Measurements from ENCODE around the gene RHPN2. TPM values are rescaled to one million over a fixed set of nuclear protein-coding genes. Genes with fewer than 3 reads are reported as not detected.

The RHPN2 gene
- total and polyA plus RNA-seq, 2 experiments from 2014 or later: 15.7 to 29.6 TPM

- Histone ChIP-seq H3K4me1 (ENCODE audit: insufficient read depth) (no peaks in the 10 kb centered on the region), H3F3A (replicated peaks; ENCODE audit: low read depth) (no peaks in the 10 kb centered on the region), H3K9me2 (ENCODE audit: insufficient read depth) (no peaks in the 10 kb centered on the region), H2AFZ (no peak overlapping the region), H3K27ac (ENCODE audit: low read depth) (no peak overlapping the region), H3K27me3 (ENCODE audit: insufficient read depth) (no peaks in the 10 kb centered on the region), H4K20me1 (replicated peaks; ENCODE audit: insufficient read depth) (no peaks in the 10 kb centered on the region), H3K36me3 (ENCODE audit: insufficient read depth) (no peaks in the 10 kb centered on the region), H3K4me2 (no peak overlapping the region), H3K79me2 (replicated peaks; ENCODE audit: insufficient read depth) (no peaks in the 10 kb centered on the region), H3K4me3 (no peak overlapping the region)
- no peaks in the 10 kb centered on the region for H3K9me3 Mint-ChIP-seq
- peaks cover 3% of the 10 kb centered on the region for H3K4me1 Mint-ChIP-seq
- no peak for DNase-seq (ENCODE audit: low spot score)
- H3K27me3 Mint-ChIP-seq (ENCODE audit: insufficient read depth, low read depth, poor library complexity): peaks cover 7% of the 10 kb centered on the region
- ATAC-seq: no peak
- no peak overlapping the region; the same call in 2 of the 3 replicates for H3K4me3 Mint-ChIP-seq
- TF ChIP-seq ZNF331 (CRISPR knock-in tag; IDR thresholded peaks at IDR 0.05; ENCODE audit: low read depth) (no peak), EZH2 (IDR thresholded peaks at IDR 0.05; ENCODE audit: low read depth, unreplicated experiment) (no peak), CREB1 (CRISPR knock-in tag; IDR thresholded peaks at IDR 0.05; ENCODE audit: low read depth) (no peak), EZH2phosphoT487 (IDR thresholded peaks at IDR 0.05; ENCODE audit: unreplicated experiment) (no peak), ZNF114 (CRISPR knock-in tag; IDR thresholded peaks at IDR 0.05) (no peak), STAT1 (IDR thresholded peaks at IDR 0.05; ENCODE audit: unreplicated experiment) (no peak), ZNF462 (CRISPR knock-in tag; IDR thresholded peaks at IDR 0.05) (no peak), REST (IDR thresholded peaks at IDR 0.05; ENCODE audit: unreplicated experiment) (no peak), ETS1 (IDR thresholded peaks at IDR 0.05) (no peak), POLR2AphosphoS5 (IDR thresholded peaks at IDR 0.05; ENCODE audit: low read depth) (no peak), JUNB (IDR thresholded peaks at IDR 0.05; ENCODE audit: unreplicated experiment) (no peak), CTCF (conservative IDR thresholded peaks at IDR 0.05; ENCODE audit: low read depth in 2 of 2) (no peak), NANOG (IDR thresholded peaks at IDR 0.05; ENCODE audit: borderline replicate concordance) (no peak)
- no peak overlapping the region for H3K27ac Mint-ChIP-seq
- peaks cover 54% of the 10 kb centered on the region for H3K36me3 Mint-ChIP-seq (ENCODE audit: low read depth)
Measured at GRCh38 chr19:33000510-33000909, 64.2 kb downstream of the RHPN2 start.
